Right forelimb (tissue), 1 donor: ENCODE data around the gene PLEKHG7.

ENCODE experiments used
- DNase-seq: peaks from one replicate; pipeline ENCODE4 v3.0.0-alpha.2; 2018

Gene PLEKHG7

GRCh38 chr12:92814584-92814983 is 111.8 kb downstream of the PLEKHG7 start:
- DNase-seq, result no peak

GRCh38 chr12:92821142-92821541 is 118.4 kb downstream of the PLEKHG7 start:
- no peak for DNase-seq
